B cell (primary cell): ENCODE results near the gene ZBTB48. TPM values are rescaled to one million over a fixed set of nuclear protein-coding genes. Genes with fewer than 3 reads are reported as not detected.

Experiments used
- ATAC-seq: fragments of 200-7000 bp; cut with Tn5 transposase; one replicate; pipeline ENCODE4 v1.10.0; 2021; ENCODE audit warnings: low read depth, mild to moderate bottlenecking, moderate number of reproducible peaks, moderate library complexity
- CTCF ChIA-PET: fragments of 350-600 bp; sonication (Branson Sonifier 250); formaldehyde crosslinking; loops from one replicate; lab custom pipeline; 2021; ENCODE audit warnings: antibody characterized with exemption, inconsistent platforms; lab: Charles Lee
- POLR2A ChIA-PET: fragments of 350-600 bp; sonication (Branson Sonifier 250); formaldehyde crosslinking; loops from one replicate; lab custom pipeline; 2021; ENCODE audit warnings: antibody characterized with exemption; lab: Charles Lee
- DNase-seq: peaks from one replicate; pipeline ENCODE4 v3.0.0; 2013
- H2AFZ ChIP-seq: 2 replicates; pipeline ENCODE4 v1.6.1; 2012; ENCODE audit warnings: mild to moderate bottlenecking, low read depth, low read length; ENCODE audit not compliant: insufficient read depth, poor library complexity, severe bottlenecking
- H3K27ac ChIP-seq, 2 donors: 1 replicate in 1 of 2; 2 replicates in 1 of 2; pipeline ENCODE4 v1.5.1; 2012 to 2013; ENCODE audit warnings: low read length in 2 of 2, mild to moderate bottlenecking in 2 of 2, moderate library complexity in 1 of 2
- H3K27me3 ChIP-seq, 4 experiments: fragments of 200-600 bp in 1 of 4; sonication (generic) in 1 of 4; replicated peaks in 1 of 4; 1 replicate in 2 of 4; 2 replicates in 2 of 4; pipeline versions ENCODE4 v1.6.1 to v1.7.0; 2013 to 2016; ENCODE audit warnings: low read length in 3 of 4, mild to moderate bottlenecking in 2 of 4, mixed read lengths in 1 of 4, moderate library complexity in 1 of 4; ENCODE audit not compliant: insufficient read depth in 4 of 4, control insufficient read depth in 3 of 4; ENCODE audit errors: control extremely low read depth in 1 of 4
- H3K36me3 ChIP-seq, 2 experiments: replicated peaks in 1 of 2; 1 replicate in 1 of 2; 2 replicates in 1 of 2; pipeline versions ENCODE4 v1.6.1 to v1.7.1; 2013; ENCODE audit warnings: low read length in 1 of 2; ENCODE audit not compliant: insufficient read depth in 2 of 2, control insufficient read depth in 1 of 2; ENCODE audit errors: control extremely low read depth in 1 of 2, extremely low read depth in 1 of 2
- H3K4me1 ChIP-seq, 2 donors: fragments of 200-600 bp in 1 of 2; sonication (generic) in 1 of 2; 1 replicate in 1 of 2; 2 replicates in 1 of 2; pipeline versions ENCODE4 v1.5.1 to v1.6.1; 2013 to 2017; ENCODE audit warnings: low read length in 2 of 2; ENCODE audit not compliant: control insufficient read depth in 2 of 2, insufficient read depth in 2 of 2
- H3K4me2 ChIP-seq: replicated peaks from 2 replicates; pipeline ENCODE3; 2012; ENCODE audit warnings: mild to moderate bottlenecking, low read depth, low read length; ENCODE audit not compliant: poor library complexity, severe bottlenecking
- H3K4me3 ChIP-seq, 5 experiments: fragments of 200-600 bp in 1 of 5; sonication (generic) in 1 of 5; 1 replicate in 3 of 5; 2 replicates in 2 of 5; pipeline versions ENCODE4 v1.5.1 to v1.7.0; 2011 to 2016; ENCODE audit warnings: low read length in 4 of 5, mild to moderate bottlenecking in 4 of 5, low read depth in 2 of 5, control low read depth in 1 of 5, moderate library complexity in 1 of 5; ENCODE audit not compliant: insufficient read depth in 1 of 5; ENCODE audit errors: control extremely low read depth in 1 of 5, extremely low read depth in 1 of 5
- H3K79me2 ChIP-seq: fragments of 200-600 bp; sonication (generic); one replicate; pipeline ENCODE4 v1.6.0; 2016; ENCODE audit warnings: low read length; ENCODE audit not compliant: control insufficient read depth, insufficient read depth
- H3K9ac ChIP-seq: fragments of 200-600 bp; sonication (generic); 2 replicates; pipeline ENCODE4 v1.6.1; 2017; ENCODE audit warnings: mild to moderate bottlenecking, low read length, moderate library complexity
- H3K9me3 ChIP-seq, 3 donors: one replicate each; pipeline versions ENCODE4 v1.6.1 to v1.7.1; 2013; ENCODE audit warnings: low read length in 2 of 3; ENCODE audit not compliant: control insufficient read depth in 2 of 3, insufficient read depth in 1 of 3; ENCODE audit errors: control extremely low read depth in 1 of 3
- H4K20me1 ChIP-seq: 2 replicates; pipeline ENCODE4 v1.6.0; 2012; ENCODE audit warnings: mild to moderate bottlenecking, low read length; ENCODE audit not compliant: insufficient read depth, control insufficient read depth, poor library complexity, severe bottlenecking
- H3K27ac Mint-ChIP-seq: one replicate; pipeline ENCODE4 v1.8.0; 2021; ENCODE audit warnings: mixed read lengths
- H3K27me3 Mint-ChIP-seq: one replicate; pipeline ENCODE4 v1.8.0; 2021; ENCODE audit warnings: mixed read lengths
- H3K4me1 Mint-ChIP-seq: one replicate; pipeline ENCODE4 v1.8.0; 2021; ENCODE audit warnings: mixed read lengths
- H3K4me3 Mint-ChIP-seq: one replicate; pipeline ENCODE4 v1.8.0; 2021; ENCODE audit warnings: mixed read lengths
- H3K9me3 Mint-ChIP-seq: one replicate; pipeline ENCODE4 v1.8.0; 2022; ENCODE audit warnings: mixed read lengths; ENCODE audit not compliant: insufficient read depth
- EZH2 ChIP-seq: IDR thresholded peaks from 2 replicates; pipeline ENCODE4 v1.6.1; 2012; ENCODE audit warnings: borderline replicate concordance, low read depth, mild to moderate bottlenecking, moderate library complexity, low read length; ENCODE audit not compliant: insufficient read depth, poor library complexity, severe bottlenecking
- WGBS: methylation state at CpG from one replicate; pipeline ENCODE4 v1.1.5; 2013; ENCODE audit warnings: missing lambda C conversion rate; ENCODE audit not compliant: insufficient coverage; 5-methylcytosine and 5-hydroxymethylcytosine counted together
- intact Hi-C: fragments of 100-400 bp; cut with micrococcal nuclease; formaldehyde crosslinking; loops from one replicate; pipeline ENCODE4 v1.10.0; 2022
- polyA plus RNA-seq: library from polyadenylated mRNA; depleted of rRNA; stranded (reverse); fragments of >200 nt; gene quantifications from 2 replicates; pipeline ENCODE4 v1.2.3, GENCODE V29; 2012
- total RNA-seq, 2 donors: library from RNA; stranded (reverse); fragments of 120-200 nt in 1 of 2; gene quantifications; 1 replicate in 1 of 2; 2 replicates in 1 of 2; pipeline versions ENCODE4 v1.2.3 to v1.2.4, GENCODE V29; 2013 to 2022
- TF ChIP-seq, protein P1 (sequence below): fragments of 200-600 bp; IDR thresholded peaks from one replicate; pipeline ENCODE4 v1.8.0; 2022; ENCODE audit warnings: antibody characterized with exemption, mild to moderate bottlenecking

The ZBTB48 gene
- total and polyA plus RNA-seq, 2 donors (not counting 1 experiment from before 2014, with no cell fraction given), result 65.6 to 100 TPM

- H3K4me1 Mint-ChIP-seq, result no peaks in the 10 kb centered on the region
- H3K4me3 ChIP-seq, result no peak overlapping the region
- H3K4me2 ChIP-seq, result no peak overlapping the region
- 99% methylated on average over 10 of the region's 13 CpGs for WGBS
- DNase-seq (no peak), ATAC-seq (no peak)
- CTCF ChIA-PET, result no interaction called here
- TF ChIP-seq, protein P1, sequence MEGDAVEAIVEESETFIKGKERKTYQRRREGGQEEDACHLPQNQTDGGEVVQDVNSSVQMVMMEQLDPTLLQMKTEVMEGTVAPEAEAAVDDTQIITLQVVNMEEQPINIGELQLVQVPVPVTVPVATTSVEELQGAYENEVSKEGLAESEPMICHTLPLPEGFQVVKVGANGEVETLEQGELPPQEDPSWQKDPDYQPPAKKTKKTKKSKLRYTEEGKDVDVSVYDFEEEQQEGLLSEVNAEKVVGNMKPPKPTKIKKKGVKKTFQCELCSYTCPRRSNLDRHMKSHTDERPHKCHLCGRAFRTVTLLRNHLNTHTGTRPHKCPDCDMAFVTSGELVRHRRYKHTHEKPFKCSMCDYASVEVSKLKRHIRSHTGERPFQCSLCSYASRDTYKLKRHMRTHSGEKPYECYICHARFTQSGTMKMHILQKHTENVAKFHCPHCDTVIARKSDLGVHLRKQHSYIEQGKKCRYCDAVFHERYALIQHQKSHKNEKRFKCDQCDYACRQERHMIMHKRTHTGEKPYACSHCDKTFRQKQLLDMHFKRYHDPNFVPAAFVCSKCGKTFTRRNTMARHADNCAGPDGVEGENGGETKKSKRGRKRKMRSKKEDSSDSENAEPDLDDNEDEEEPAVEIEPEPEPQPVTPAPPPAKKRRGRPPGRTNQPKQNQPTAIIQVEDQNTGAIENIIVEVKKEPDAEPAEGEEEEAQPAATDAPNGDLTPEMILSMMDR, result no peak
- TF ChIP-seq EZH2, result no peak
- no peaks in the 10 kb centered on the region for H3K27me3 Mint-ChIP-seq
- H2AFZ ChIP-seq, result no peak overlapping the region
- H3K27me3 ChIP-seq, result no peaks in the 10 kb centered on the region
- intact Hi-C loops, result no loop called here
- peaks cover 6 to 71% of the 10 kb centered on the region in 2 experiments for H3K36me3 ChIP-seq
- H3K9ac ChIP-seq, result no peak overlapping the region
- no peaks in the 10 kb centered on the region for H3K9me3 ChIP-seq
- no peak overlapping the region for H3K4me3 Mint-ChIP-seq
- no peak overlapping the region for H3K27ac ChIP-seq
- H3K79me2 ChIP-seq, result peaks cover 10% of the 10 kb centered on the region
- no peak overlapping the region for H3K27ac Mint-ChIP-seq
- no peaks in the 10 kb centered on the region for H3K9me3 Mint-ChIP-seq
- peaks cover 6% of the 10 kb centered on the region for H4K20me1 ChIP-seq
- no peaks in the 10 kb centered on the region for H3K4me1 ChIP-seq
- POLR2A ChIA-PET, result no interaction called here
These were observed 49.2 kb upstream of the ZBTB48 start for GRCh38 chr1:6530504-6531160.

- Histone ChIP-seq H2AFZ (no peak overlapping the region), H3K9me3 (no peaks in the 10 kb centered on the region), H3K4me2 (no peak overlapping the region), H3K27ac (no peak overlapping the region), H3K9ac (no peak overlapping the region), H4K20me1 (peaks cover 6% of the 10 kb centered on the region), H3K27me3 (no peaks in the 10 kb centered on the region), H3K36me3 (peaks cover 9 to 64% of the 10 kb centered on the region in 2 experiments), H3K4me3 (no peak overlapping the region), H3K4me1 (no peaks in the 10 kb centered on the region), H3K79me2 (peaks cover 12% of the 10 kb centered on the region)
- Mint-ChIP-seq H3K9me3 (no peaks in the 10 kb centered on the region), H3K27me3 (no peaks in the 10 kb centered on the region), H3K4me3 (no peak overlapping the region), H3K4me1 (no peaks in the 10 kb centered on the region), H3K27ac (no peak overlapping the region)
- ATAC-seq (no peak), DNase-seq (no peak)
- ChIA-PET POLR2A (no interaction called here), CTCF (no interaction called here)
- WGBS, result 88% methylated on average over 5 of the region's 5 CpGs
- TF ChIP-seq EZH2, result no peak
- TF ChIP-seq, protein P1, result no peak
- intact Hi-C loops, result no loop called here
These were observed 47.8 kb upstream of the ZBTB48 start for GRCh38 chr1:6531996-6532395.
